Keratinocyte (primary cell): Measurements from ENCODE around the gene RFFL. TPM values are rescaled to one million over a fixed set of nuclear protein-coding genes. Genes with fewer than 3 reads are reported as not detected.

Source experiments
- DNase-seq: peaks from one replicate; pipeline ENCODE4 v3.0.0-alpha.2; 2011; ENCODE audit warnings: low read depth, missing footprints, low spot score
- FAIRE-seq: peaks from 2 replicates; lab custom pipeline; 2011; peaks lifted over from hg19 to GRCh38; lab: Jason Lieb, UNC
- H2AFZ ChIP-seq: 2 replicates; pipeline ENCODE4 v1.6.0; 2012; ENCODE audit warnings: low read length, control low read depth, inconsistent platforms; ENCODE audit not compliant: control insufficient read depth
- H3K27ac ChIP-seq: 2 replicates; pipeline ENCODE4 v1.5.1; 2011; ENCODE audit warnings: low read length; ENCODE audit not compliant: control insufficient read depth, insufficient read depth
- H3K27me3 ChIP-seq: 3 replicates; pipeline ENCODE4 v1.6.0; 2011; ENCODE audit warnings: low read length; ENCODE audit not compliant: control insufficient read depth, insufficient read depth; ENCODE audit errors: extremely low read depth
- H3K36me3 ChIP-seq, 2 experiments: 2 replicates in 1 of 2; 3 replicates in 1 of 2; pipeline ENCODE4 v1.5.1; 2011; ENCODE audit warnings: low read length in 2 of 2, mild to moderate bottlenecking in 1 of 2; ENCODE audit not compliant: control insufficient read depth in 2 of 2, insufficient read depth in 2 of 2; ENCODE audit errors: extremely low read depth in 1 of 2
- H3K4me1 ChIP-seq: 3 replicates; pipeline ENCODE4 v1.5.1; 2011; ENCODE audit warnings: low read length; ENCODE audit not compliant: control insufficient read depth, insufficient read depth; ENCODE audit errors: extremely low read depth
- H3K4me2 ChIP-seq: 3 replicates; pipeline ENCODE4 v1.6.0; 2011; ENCODE audit warnings: low read depth, low read length; ENCODE audit not compliant: control insufficient read depth, insufficient read depth; ENCODE audit errors: extremely low read depth
- H3K4me3 ChIP-seq, 3 experiments: fragments of 200-600 bp in 1 of 3; sonication (generic) in 1 of 3; 2 replicates in 2 of 3; 3 replicates in 1 of 3; pipeline ENCODE4 v1.5.1; 2011 to 2016; ENCODE audit warnings: low read length in 3 of 3, mild to moderate bottlenecking in 3 of 3, control low read depth in 2 of 3, inconsistent platforms in 1 of 3, low read depth in 1 of 3, mixed read lengths in 1 of 3, mixed run types in 1 of 3, moderate library complexity in 1 of 3; ENCODE audit not compliant: control insufficient read depth in 2 of 3, insufficient read depth in 2 of 3; ENCODE audit errors: extremely low read depth in 1 of 3
- H3K79me2 ChIP-seq: 2 replicates; pipeline ENCODE4 v1.6.0; 2012; ENCODE audit warnings: low read length; ENCODE audit not compliant: control insufficient read depth, insufficient read depth
- H3K9ac ChIP-seq: 3 replicates; pipeline ENCODE4 v1.6.0; 2011; ENCODE audit warnings: low read length; ENCODE audit not compliant: control insufficient read depth, insufficient read depth; ENCODE audit errors: extremely low read depth
- H3K9me1 ChIP-seq: 3 replicates; pipeline ENCODE4 v1.6.0; 2011; ENCODE audit warnings: low read length; ENCODE audit not compliant: control insufficient read depth, insufficient read depth; ENCODE audit errors: extremely low read depth
- H3K9me3 ChIP-seq: 2 replicates; pipeline ENCODE4 v1.5.1; 2012; ENCODE audit warnings: low read depth, low read length; ENCODE audit not compliant: control insufficient read depth
- H4K20me1 ChIP-seq: 3 replicates; pipeline ENCODE4 v1.6.0; 2011; ENCODE audit warnings: low read length; ENCODE audit not compliant: control insufficient read depth, insufficient read depth; ENCODE audit errors: extremely low read depth
- EZH2 ChIP-seq: IDR thresholded peaks from one replicate; pipeline ENCODE4 v1.6.1; 2012; ENCODE audit warnings: inconsistent platforms, mild to moderate bottlenecking, low read length, moderate library complexity
- dilution Hi-C: fragments of 300-500 bp; cut with MboI; formaldehyde crosslinking; loops from one replicate; pipeline ENCODE4 v1.7.0; 2020; ENCODE audit warnings: low sequenced_read_pairs; ENCODE audit not compliant: extremely low pct_ligation_motif_present
- polyA plus RNA-seq, 5 experiments: library from polyadenylated mRNA; depleted of rRNA in 3 of 5; stranded (reverse) in 3 of 5; stranded (forward) in 1 of 5; unstranded in 1 of 5; fragments of >200 nt; gene quantifications; 1 replicate in 1 of 5; 2 replicates in 3 of 5; 3 replicates in 1 of 5; pipeline versions ENCODE4 v1.2.1 to v1.2.3, GENCODE V29; 2011 to 2012; ENCODE audit warnings: missing spikeins in 2 of 5, low read depth in 1 of 5, low replicate concordance in 1 of 5
- TF ChIP-seq, protein P1 (sequence below), 3 experiments: IDR thresholded peaks in 1 of 3; conservative IDR thresholded peaks in 1 of 3; optimal IDR thresholded peaks in 1 of 3; 2 replicates in 2 of 3; 3 replicates in 1 of 3; pipeline versions ENCODE3 to v1.5.1; 2011; ENCODE audit warnings: low read length in 3 of 3, mild to moderate bottlenecking in 3 of 3, moderate library complexity in 2 of 3, control low read depth in 1 of 3, inconsistent platforms in 1 of 3; ENCODE audit not compliant: insufficient read depth in 2 of 3; ENCODE audit errors: extremely low read depth in 1 of 3

RFFL gene
- polyA plus RNA-seq, 1 donor (not counting 4 experiments of a cell fraction or from before 2014, with no cell fraction given) = 13.5 TPM

DNA sequence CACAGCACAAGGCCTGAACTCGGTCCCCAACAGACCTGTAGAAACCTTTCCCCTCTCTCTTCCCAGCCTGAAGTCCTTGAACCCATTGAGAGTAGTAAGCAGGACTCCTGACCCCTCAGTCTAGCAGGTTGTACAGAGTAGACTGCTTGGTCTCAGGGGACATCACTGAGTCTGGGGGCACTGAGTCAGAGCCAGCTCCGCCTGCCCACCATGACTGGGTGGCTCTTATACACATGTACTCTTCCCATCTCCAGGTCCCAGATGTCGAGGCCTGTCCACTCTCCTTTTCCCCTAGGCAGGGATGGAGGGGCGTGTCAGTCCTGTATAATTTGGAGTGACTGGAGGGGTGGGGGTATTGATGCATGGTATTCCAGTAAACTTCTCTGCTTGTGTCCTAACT is 59.7 kb downstream of the RFFL start:
- DNase-seq = no peak
- Histone ChIP-seq H3K4me1 (no peaks in the 10 kb centered on the region), H3K9me1 (no peaks in the 10 kb centered on the region), H4K20me1 (no peaks in the 10 kb centered on the region), H3K4me3 (no peak overlapping the region), H3K27me3 (no peaks in the 10 kb centered on the region), H3K27ac (no peak overlapping the region), H3K9ac (no peak overlapping the region), H3K79me2 (no peaks in the 10 kb centered on the region), H3K4me2 (no peak overlapping the region), H2AFZ (no peak overlapping the region), H3K9me3 (no peaks in the 10 kb centered on the region), H3K36me3 (peaks cover 15 to 17% of the 10 kb centered on the region in 2 experiments)
- dilution Hi-C loops = no loop called here
- TF ChIP-seq, protein P1, sequence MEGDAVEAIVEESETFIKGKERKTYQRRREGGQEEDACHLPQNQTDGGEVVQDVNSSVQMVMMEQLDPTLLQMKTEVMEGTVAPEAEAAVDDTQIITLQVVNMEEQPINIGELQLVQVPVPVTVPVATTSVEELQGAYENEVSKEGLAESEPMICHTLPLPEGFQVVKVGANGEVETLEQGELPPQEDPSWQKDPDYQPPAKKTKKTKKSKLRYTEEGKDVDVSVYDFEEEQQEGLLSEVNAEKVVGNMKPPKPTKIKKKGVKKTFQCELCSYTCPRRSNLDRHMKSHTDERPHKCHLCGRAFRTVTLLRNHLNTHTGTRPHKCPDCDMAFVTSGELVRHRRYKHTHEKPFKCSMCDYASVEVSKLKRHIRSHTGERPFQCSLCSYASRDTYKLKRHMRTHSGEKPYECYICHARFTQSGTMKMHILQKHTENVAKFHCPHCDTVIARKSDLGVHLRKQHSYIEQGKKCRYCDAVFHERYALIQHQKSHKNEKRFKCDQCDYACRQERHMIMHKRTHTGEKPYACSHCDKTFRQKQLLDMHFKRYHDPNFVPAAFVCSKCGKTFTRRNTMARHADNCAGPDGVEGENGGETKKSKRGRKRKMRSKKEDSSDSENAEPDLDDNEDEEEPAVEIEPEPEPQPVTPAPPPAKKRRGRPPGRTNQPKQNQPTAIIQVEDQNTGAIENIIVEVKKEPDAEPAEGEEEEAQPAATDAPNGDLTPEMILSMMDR (optimal IDR thresholded peaks at IDR 0.05 in 1 of 3, IDR thresholded peaks at IDR 0.05 in 1 of 3, conservative IDR thresholded peaks at IDR 0.05 in 1 of 3; ENCODE audit: extremely low read depth in 1 of 3, insufficient read depth in 2 of 3, low read length in 3 of 3) = no peak
- no peak for TF ChIP-seq EZH2
- FAIRE-seq = no peak

DNA sequence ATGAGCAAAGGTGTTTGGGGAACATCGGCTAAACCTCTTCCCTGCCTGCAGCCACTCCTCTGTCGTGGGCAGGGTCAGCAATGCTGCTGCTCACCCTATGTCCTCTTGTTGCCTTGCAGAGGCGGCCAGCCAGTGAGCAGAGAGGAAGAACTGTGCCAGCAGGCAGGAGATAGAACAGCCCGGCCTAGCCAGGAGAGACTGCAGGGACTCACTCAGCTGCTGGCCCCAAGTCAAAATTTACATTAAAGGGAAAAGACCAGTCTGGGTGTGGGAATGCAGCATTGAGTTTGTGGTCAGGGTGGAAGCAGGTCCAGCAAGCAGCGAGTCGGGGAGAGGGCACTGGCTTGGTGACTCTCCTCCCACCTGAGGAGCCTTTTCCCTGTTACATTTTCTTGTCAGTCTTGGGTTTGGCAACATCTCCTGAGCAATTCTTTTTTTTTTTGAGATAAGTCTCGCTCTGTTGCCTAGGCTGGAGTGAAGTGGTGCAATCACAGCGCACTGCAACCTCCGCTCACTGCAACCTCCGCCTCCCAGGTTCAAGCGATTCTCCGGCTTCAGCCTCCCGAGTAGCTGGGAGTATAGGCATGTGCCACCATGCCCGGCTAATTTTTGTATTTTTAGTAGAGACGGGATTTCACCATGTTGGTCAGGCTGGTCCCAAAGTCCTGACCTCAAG is 60.5 kb downstream of the RFFL start:
- H3K4me1 ChIP-seq = no peaks in the 10 kb centered on the region
- no peak overlapping the region for H2AFZ ChIP-seq
- peaks cover 19% of the 10 kb centered on the region in 2 experiments for H3K36me3 ChIP-seq
- dilution Hi-C loops = no loop called here
- no peaks in the 10 kb centered on the region for H3K27me3 ChIP-seq
- TF ChIP-seq, protein P1 (optimal IDR thresholded peaks at IDR 0.05 in 1 of 3, IDR thresholded peaks at IDR 0.05 in 1 of 3, conservative IDR thresholded peaks at IDR 0.05 in 1 of 3; ENCODE audit: extremely low read depth in 1 of 3, insufficient read depth in 2 of 3, low read length in 3 of 3) = no peak
- no peak for TF ChIP-seq EZH2
- no peak overlapping the region for H3K9ac ChIP-seq
- no peak for DNase-seq
- no peak overlapping the region for H3K27ac ChIP-seq
- H3K9me3 ChIP-seq = no peaks in the 10 kb centered on the region
- no peaks in the 10 kb centered on the region for H3K79me2 ChIP-seq
- no peaks in the 10 kb centered on the region for H4K20me1 ChIP-seq
- FAIRE-seq = no peak
- no peaks in the 10 kb centered on the region for H3K9me1 ChIP-seq
- H3K4me3 ChIP-seq = no peak overlapping the region
- no peak overlapping the region for H3K4me2 ChIP-seq
